HCT116 (cell line): Measurements from ENCODE around the gene CERS6.

Source experiments
- CBX3 ChIP-seq: IDR thresholded peaks from 2 replicates; pipeline ENCODE4 v1.6.1; 2012; ENCODE audit warnings: low read depth
- CEBPB ChIP-seq: IDR thresholded peaks from 2 replicates; pipeline ENCODE4 v1.6.1; 2012; ENCODE audit warnings: low read depth
- EZH2 ChIP-seq: fragments of 200-600 bp; sonication (generic); IDR thresholded peaks from 2 replicates; pipeline ENCODE4 v1.6.1; 2017; ENCODE audit warnings: antibody characterized with exemption, mixed run types
- JUND ChIP-seq: IDR thresholded peaks from 2 replicates; pipeline ENCODE4 v1.6.1; 2012
- MAX ChIP-seq: IDR thresholded peaks from 2 replicates; pipeline ENCODE4 v1.6.1; 2012
- POLR2A ChIP-seq: IDR thresholded peaks from 2 replicates; pipeline ENCODE4 v1.7.0; 2011; ENCODE audit warnings: borderline replicate concordance; ENCODE audit not compliant: insufficient read depth, insufficient read length; ENCODE audit errors: extremely low read depth
- POLR2AphosphoS5 ChIP-seq: IDR thresholded peaks from 2 replicates; pipeline ENCODE4 v1.6.1; 2011; ENCODE audit warnings: mild to moderate bottlenecking, low read depth, low read length, moderate library complexity
- RAD21 ChIP-seq: IDR thresholded peaks from 2 replicates; pipeline ENCODE4 v1.6.1; 2012; ENCODE audit warnings: low read depth, mild to moderate bottlenecking
- REST ChIP-seq: IDR thresholded peaks from 2 replicates; pipeline ENCODE4 v1.6.1; 2012; ENCODE audit warnings: low read depth
- SP1 ChIP-seq: IDR thresholded peaks from 2 replicates; pipeline ENCODE4 v1.6.1; 2012; ENCODE audit warnings: low read depth
- YY1 ChIP-seq: IDR thresholded peaks from 2 replicates; pipeline ENCODE4 v1.6.1; 2011; ENCODE audit warnings: low read length, low read depth, moderate library complexity, mild to moderate bottlenecking; ENCODE audit not compliant: insufficient replicate concordance; ENCODE audit errors: extremely low read depth
- TF ChIP-seq, protein P1 (sequence below), 3 experiments: fragments of 200-600 bp in 1 of 3; sonication (generic) in 1 of 3; IDR thresholded peaks in 2 of 3; conservative IDR thresholded peaks in 1 of 3; 2 replicates each; pipeline ENCODE4 v1.5.1; 2012 to 2017; ENCODE audit warnings: low read depth in 2 of 3, low read length in 2 of 3, antibody characterized with exemption in 1 of 3, borderline replicate concordance in 1 of 3, control low read depth in 1 of 3, mild to moderate bottlenecking in 1 of 3, mixed read lengths in 1 of 3, mixed run types in 1 of 3, moderate library complexity in 1 of 3; ENCODE audit not compliant: insufficient read depth in 1 of 3
- TF ChIP-seq, protein P2 (sequence below): IDR thresholded peaks from 2 replicates; pipeline ENCODE4 v1.6.1; 2011; ENCODE audit warnings: mild to moderate bottlenecking, low read length, moderate library complexity; ENCODE audit not compliant: insufficient replicate concordance; ENCODE audit errors: extremely low read depth

GRCh38 chr2:168622559-168622958 is 166.5 kb downstream of the CERS6 start:
- TF ChIP-seq, protein P1, sequence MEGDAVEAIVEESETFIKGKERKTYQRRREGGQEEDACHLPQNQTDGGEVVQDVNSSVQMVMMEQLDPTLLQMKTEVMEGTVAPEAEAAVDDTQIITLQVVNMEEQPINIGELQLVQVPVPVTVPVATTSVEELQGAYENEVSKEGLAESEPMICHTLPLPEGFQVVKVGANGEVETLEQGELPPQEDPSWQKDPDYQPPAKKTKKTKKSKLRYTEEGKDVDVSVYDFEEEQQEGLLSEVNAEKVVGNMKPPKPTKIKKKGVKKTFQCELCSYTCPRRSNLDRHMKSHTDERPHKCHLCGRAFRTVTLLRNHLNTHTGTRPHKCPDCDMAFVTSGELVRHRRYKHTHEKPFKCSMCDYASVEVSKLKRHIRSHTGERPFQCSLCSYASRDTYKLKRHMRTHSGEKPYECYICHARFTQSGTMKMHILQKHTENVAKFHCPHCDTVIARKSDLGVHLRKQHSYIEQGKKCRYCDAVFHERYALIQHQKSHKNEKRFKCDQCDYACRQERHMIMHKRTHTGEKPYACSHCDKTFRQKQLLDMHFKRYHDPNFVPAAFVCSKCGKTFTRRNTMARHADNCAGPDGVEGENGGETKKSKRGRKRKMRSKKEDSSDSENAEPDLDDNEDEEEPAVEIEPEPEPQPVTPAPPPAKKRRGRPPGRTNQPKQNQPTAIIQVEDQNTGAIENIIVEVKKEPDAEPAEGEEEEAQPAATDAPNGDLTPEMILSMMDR (IDR thresholded peaks at IDR 0.05 in 2 of 3, conservative IDR thresholded peaks at IDR 0.05 in 1 of 3; ENCODE audit: borderline replicate concordance in 1 of 3, insufficient read depth in 1 of 3, low read depth in 2 of 3, low read length in 2 of 3) = no peak
- TF ChIP-seq YY1 (no peak), CEBPB (no peak), REST (no peak), POLR2A (no peak), CBX3 (no peak), SP1 (no peak), RAD21 (no peak), EZH2 (no peak), POLR2AphosphoS5 (no peak), JUND (no peak), MAX (no peak)
- TF ChIP-seq, protein P2, sequence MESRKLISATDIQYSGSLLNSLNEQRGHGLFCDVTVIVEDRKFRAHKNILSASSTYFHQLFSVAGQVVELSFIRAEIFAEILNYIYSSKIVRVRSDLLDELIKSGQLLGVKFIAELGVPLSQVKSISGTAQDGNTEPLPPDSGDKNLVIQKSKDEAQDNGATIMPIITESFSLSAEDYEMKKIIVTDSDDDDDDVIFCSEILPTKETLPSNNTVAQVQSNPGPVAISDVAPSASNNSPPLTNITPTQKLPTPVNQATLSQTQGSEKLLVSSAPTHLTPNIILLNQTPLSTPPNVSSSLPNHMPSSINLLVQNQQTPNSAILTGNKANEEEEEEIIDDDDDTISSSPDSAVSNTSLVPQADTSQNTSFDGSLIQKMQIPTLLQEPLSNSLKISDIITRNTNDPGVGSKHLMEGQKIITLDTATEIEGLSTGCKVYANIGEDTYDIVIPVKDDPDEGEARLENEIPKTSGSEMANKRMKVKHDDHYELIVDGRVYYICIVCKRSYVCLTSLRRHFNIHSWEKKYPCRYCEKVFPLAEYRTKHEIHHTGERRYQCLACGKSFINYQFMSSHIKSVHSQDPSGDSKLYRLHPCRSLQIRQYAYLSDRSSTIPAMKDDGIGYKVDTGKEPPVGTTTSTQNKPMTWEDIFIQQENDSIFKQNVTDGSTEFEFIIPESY = no peak
